ENCODE measurements around the gene PIK3R6.

GRCh38 chr17:8831234-8831849, 36.1 kb downstream of the PIK3R6 start:
- TF ChIP-seq, protein P1, sequence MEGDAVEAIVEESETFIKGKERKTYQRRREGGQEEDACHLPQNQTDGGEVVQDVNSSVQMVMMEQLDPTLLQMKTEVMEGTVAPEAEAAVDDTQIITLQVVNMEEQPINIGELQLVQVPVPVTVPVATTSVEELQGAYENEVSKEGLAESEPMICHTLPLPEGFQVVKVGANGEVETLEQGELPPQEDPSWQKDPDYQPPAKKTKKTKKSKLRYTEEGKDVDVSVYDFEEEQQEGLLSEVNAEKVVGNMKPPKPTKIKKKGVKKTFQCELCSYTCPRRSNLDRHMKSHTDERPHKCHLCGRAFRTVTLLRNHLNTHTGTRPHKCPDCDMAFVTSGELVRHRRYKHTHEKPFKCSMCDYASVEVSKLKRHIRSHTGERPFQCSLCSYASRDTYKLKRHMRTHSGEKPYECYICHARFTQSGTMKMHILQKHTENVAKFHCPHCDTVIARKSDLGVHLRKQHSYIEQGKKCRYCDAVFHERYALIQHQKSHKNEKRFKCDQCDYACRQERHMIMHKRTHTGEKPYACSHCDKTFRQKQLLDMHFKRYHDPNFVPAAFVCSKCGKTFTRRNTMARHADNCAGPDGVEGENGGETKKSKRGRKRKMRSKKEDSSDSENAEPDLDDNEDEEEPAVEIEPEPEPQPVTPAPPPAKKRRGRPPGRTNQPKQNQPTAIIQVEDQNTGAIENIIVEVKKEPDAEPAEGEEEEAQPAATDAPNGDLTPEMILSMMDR (IDR thresholded peaks at IDR 0.05; ENCODE audit: low read length) = no peak
- TF ChIP-seq EZH2 (IDR thresholded peaks at IDR 0.05; ENCODE audit: borderline replicate concordance, low read length) = no peak

Measured in OCI-LY1 (cell line).